LoVo (cell line): ENCODE measurements around the gene RAD51B.

Experiments used
- DNase-seq: peaks from one replicate; pipeline ENCODE4 v3.0.0-alpha.2; 2016; ENCODE audit warnings: low spot score

Gene RAD51B

GRCh38 chr14:68487805-68488590 lies 668.4 kb downstream of the RAD51B start:
- DNase-seq: no peak

DNA sequence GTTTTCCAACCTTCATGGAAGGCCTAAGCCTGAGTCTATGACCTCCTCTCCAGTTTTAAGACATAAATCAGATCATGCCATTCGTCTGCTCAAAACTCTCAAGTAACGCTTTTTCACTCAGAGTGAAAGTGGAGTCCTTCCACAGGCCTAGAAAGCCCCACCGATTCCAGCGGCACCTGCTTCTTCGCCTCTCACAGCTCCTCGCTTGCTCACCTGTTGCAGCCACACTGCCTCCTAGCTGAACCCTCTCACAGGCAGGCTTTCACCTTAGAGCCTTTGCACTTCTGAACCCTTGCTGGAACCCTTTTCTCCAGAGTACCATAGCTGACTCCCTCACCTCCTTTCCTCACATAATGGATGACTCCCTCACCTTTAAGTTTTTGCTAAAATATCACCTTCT lies 672.2 kb downstream of the RAD51B start:
- DNase-seq: no peak

DNA sequence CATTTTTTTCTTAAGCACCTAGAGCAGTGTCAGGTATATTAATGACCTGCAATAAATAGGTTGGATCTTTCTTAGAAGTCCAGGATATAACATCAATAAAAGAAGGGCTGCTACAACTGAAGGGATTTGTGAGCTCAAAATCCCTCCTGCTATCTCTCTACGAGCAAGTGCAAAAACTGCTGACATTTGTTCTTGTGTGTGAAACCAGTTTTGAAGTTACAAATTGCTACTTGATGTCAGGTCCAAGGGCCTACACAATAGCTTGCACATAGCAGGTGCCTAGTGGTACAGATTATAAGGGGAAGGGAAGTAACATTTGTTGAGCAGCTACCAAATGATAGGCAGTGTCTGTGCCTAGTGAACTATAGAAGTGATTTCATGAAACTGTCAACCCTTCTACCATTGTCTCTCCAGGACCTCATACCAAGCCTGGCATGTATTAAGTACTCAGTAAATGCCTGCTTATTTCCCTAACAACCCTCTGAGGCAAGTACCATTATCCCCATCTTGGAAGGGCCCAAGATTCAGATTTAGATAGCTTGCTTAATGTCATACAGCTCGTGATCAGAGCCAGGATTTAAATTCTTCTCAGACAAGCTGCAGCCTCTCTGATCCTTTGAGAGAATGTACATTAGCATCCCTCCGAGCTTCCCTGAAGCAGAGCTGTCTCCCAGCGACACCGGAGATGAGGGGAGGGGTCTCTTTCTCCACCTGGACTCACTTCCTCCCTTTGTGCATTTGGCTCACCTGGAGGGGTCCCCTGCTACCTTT lies 673.0 kb downstream of the RAD51B start:
- no peak for DNase-seq

DNA sequence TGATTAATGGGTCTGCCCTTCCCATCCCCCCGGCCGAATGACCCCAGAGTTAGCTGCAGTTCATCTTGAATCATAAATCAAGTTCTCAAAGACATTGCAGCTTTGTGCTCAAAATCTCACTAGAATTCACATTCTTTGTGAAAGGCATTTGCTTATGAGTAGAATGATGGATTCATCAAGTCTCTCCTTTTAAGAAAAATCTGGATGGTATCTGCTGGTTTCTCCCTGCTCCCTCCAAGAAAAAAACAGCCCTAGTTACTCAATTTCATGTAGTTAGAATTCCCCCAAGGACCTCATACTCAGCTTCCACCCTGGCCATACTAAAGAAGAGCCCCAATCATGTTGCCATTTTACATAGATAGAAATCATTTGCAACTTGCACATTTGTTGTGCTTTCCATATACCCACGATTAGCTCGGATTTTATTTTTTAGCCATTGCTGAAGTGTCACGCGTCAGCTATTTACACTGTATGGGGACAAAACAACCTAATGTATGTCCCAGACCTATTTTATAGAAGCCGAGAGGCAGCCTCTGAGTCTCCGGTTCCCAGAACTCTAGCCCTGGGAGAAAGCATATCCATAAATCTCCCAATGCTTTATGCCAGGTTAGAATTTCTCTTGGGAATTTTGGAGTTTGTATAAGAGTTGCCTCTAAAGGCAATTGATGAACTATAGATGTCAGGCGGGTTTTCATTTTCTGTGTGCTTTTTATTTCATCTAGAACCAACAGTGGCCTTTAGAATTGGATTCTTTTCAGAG lies 673.8 kb downstream of the RAD51B start:
- DNase-seq: no peak

- no peak for DNase-seq
These were observed 675.8 kb downstream of the RAD51B start for GRCh38 chr14:68495101-68496039.

DNA sequence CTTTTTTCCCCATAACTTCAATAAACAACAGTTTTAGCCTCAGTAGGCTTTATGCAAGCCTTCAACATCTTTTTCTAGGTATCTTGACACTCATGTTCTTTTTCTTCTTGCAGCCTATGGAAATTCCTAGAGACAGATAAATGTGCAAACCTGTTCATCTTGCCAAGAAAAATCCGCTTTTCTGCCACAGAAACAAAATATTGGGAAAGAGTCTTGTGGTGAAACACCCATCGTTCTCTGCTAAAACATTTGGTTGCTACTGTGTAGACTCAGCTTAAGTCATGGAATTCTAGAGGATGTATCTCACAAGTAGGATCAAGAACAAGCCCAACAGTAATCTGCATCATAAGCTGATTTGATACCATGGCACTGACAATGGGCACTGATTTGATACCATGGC lies 677.4 kb downstream of the RAD51B start:
- DNase-seq: no peak

- DNase-seq: no peak
These were observed 679.9 kb downstream of the RAD51B start for GRCh38 chr14:68499451-68499850.

GRCh38 chr14:68501171-68501570 lies 681.6 kb downstream of the RAD51B start:
- DNase-seq: no peak

DNA sequence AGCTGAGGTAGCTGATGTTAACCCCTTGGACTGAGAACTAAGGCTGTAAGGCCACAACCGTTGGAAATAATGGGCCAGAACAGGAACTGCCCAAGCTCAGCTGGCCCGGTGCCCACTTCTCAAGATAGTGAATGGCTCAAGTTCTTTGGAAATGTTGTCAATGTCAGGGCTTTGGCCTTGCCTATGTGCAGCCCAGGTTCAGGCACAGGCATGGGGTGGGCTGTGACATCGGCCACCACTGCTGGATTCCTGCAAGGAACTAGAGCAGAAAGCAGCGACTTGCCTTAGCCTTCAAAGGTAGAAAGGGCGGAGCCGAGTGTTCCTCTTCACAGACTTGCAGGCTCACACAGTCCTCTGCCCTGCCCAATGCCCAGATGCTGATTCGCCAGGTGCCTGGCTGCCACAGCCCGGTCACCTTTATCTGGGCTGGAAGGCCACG lies 682.1 kb downstream of the RAD51B start:
- no peak for DNase-seq

GRCh38 chr14:68502230-68502629 lies 682.7 kb downstream of the RAD51B start:
- no peak for DNase-seq

- no peak for DNase-seq
These were observed 683.7 kb downstream of the RAD51B start for GRCh38 chr14:68503186-68503825.

DNA sequence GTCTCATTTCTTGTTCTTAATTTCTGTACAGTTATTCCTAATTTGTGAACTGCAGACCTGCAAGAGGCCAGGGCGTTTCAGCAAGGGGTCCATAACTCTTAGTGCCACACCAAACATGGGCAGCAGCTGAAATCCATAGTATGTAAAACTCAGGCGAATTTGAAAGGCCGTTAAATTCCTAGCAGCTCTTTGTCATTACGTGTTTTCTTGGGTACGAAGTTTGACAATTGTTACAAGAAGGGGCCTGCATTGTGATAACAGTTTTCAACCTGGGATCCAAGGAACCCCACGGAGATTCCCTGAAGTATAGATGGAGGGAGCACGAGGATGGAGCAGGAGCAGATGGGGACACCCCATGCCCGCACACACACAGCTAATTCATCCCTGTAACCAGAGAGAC lies 685.3 kb downstream of the RAD51B start:
- no peak for DNase-seq

DNA sequence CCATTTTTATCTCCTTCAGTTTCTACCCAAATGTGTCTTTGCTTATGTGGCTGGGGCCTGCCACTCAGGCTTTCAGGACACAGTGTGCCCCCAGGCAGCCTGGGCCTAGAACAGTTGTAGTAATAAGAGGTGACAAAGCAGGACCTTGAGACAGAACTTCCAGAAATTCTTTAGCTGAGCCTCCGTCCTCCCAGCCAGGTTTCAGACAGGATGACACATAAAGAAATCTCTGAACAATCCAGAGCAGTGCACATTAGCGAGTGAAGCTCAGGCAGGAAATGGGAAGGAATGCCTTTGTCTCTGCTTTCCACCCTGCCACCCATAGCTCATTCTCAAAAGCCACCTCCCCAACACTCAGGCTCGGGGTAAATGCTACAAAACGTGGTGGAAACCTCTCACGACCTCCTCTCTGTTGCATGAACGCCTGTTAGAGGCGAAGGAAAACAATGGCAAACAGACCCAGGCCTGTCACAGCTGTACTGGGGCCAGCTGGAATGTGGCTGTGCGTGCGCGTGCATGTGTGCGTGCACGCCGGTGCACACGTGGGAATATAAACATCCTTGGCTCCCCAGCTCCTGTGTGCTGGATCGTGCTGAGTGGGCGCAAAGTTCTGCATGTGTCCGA lies 686.6 kb downstream of the RAD51B start:
- DNase-seq: no peak

- no peak for DNase-seq
These were observed 687.3 kb downstream of the RAD51B start for GRCh38 chr14:68506645-68507419.

DNA sequence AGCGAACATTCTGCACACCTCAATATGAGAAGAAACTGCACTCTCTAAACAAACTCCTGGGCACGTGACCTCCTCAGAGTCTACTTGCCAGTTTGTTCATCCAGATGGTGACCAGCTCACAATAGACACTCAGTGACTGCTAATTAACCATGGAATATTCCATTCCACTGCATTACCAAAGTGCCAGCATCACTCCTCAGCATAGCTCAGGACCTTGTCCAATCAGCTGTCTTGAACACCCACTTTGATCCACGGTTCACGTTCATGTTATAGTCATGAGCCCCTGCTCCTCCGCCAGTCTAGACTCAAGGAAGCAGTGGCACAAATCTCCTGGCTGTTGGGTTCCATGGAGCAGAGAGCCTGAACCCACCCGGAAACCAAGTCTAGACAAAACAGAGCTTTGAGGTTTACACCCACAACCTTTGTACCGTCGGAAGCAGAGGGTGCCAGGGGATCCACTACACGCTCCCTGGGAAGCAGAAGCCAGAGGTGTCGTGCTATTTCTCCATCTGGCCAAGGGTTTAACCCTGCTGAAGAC lies 688.0 kb downstream of the RAD51B start:
- no peak for DNase-seq

GRCh38 chr14:68508581-68508980 lies 689.0 kb downstream of the RAD51B start:
- DNase-seq: no peak

- DNase-seq: no peak
These were observed 689.8 kb downstream of the RAD51B start for GRCh38 chr14:68509188-68509983.
